GM19239 (cell line): ENCODE measurements around the gene RAB28.
"Not testable (repeated sequence)": the region's sequence is repeated elsewhere in the genome, so short reads cannot be mapped to it uniquely, and the experiment has no call there.

Experiments
- DNase-seq: peaks from one replicate; pipeline ENCODE4 v3.0.0; 2011; ENCODE audit warnings: low spot score; ENCODE audit not compliant: insufficient read length
- FAIRE-seq: peaks from 2 replicates; lab custom pipeline; 2011; peaks lifted over from hg19 to GRCh38; lab: Jason Lieb, UNC

The RAB28 gene

DNA sequence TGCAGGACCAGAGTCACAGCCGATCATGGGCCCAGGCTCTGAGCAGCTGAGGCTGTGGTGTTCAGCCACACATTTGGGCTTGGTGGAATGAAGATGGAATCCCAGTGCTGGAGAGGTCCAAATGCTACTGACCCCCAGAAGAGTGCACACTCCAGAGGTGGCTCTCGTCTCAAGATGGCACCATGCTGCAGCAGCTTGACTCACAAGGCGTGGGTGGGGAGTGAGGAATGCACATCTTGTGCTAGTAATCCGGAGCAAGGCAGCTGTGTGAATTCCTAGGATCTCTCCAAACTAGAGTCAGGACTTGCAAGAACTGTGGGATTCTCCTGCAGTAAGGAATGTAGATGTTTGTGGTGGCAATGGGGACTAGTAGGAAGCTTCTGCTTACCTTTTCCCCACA, 28.7 kb downstream of the RAB28 start:
- no peak for FAIRE-seq
- no peak for DNase-seq

DNA sequence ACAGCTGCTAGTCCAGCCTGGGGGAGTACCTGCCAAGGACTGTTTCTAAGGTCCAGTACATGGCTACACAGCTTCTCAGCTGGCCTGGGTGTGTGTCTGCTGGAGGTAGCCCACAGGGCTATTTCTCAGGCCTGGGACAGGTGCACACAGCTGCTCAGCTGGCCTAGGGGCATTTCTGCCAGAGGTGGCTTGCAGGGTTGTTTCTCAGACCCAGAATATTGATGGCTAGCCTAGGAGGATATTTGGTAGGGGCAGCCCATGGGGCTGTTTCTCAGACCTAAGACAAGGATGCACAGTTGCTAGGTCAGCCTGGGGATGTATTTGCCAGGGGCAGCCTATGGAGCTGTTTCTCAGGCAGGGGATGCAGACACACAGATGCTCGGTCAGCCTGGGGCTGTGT, 29.4 kb downstream of the RAB28 start:
- FAIRE-seq (no peak), DNase-seq (no peak)

DNA sequence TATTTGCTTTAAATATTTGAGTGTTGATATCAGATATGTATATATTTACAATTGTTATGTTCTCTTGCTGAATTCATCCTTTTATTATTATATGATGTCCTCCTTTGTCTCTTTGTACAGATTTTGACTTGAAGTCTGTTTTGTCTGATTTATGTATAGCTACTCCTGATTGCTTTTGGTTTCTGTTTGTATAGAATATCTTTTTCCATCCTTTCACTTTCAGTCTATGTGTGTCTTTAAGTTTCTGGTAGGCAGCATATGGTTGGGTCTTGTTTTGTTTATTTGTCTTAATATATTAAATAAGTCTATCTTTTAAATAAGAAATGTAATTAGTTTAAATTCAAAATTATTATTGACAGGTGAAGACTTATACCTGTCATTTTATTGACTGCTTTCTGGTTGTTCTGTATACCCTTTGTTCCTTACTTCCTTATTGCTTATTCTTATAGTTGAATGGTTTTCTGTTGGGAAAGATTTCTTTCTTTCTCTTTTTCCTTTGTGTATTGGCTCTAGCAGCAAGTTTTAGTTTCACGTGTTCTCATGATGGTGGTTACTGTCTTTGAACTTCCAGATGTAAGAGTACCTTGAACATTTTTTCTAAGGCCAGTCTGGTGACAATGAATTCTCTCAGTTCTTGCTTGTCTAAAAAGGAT, 31.1 kb downstream of the RAB28 start:
- FAIRE-seq (no peak), DNase-seq (no peak)

DNA sequence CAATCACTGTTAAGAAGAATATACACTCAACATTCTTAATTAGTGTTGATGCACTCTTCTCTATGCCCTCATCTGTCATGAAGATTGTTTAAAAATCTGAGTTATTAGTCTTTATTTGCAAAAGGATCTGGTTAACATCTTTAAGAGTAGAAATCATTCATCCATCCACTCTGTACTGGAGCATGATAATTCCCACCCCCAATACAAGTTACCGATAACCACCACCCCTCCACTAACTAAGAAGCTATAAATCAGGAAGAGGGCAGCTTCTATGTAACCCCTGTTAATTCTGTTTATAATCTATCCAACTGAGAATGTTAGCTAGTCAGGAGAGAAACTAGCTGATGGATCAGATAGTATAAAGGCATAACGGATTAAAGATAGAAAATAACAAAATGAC, 34.5 kb downstream of the RAB28 start:
- no peak for DNase-seq
- no peak for FAIRE-seq

DNA sequence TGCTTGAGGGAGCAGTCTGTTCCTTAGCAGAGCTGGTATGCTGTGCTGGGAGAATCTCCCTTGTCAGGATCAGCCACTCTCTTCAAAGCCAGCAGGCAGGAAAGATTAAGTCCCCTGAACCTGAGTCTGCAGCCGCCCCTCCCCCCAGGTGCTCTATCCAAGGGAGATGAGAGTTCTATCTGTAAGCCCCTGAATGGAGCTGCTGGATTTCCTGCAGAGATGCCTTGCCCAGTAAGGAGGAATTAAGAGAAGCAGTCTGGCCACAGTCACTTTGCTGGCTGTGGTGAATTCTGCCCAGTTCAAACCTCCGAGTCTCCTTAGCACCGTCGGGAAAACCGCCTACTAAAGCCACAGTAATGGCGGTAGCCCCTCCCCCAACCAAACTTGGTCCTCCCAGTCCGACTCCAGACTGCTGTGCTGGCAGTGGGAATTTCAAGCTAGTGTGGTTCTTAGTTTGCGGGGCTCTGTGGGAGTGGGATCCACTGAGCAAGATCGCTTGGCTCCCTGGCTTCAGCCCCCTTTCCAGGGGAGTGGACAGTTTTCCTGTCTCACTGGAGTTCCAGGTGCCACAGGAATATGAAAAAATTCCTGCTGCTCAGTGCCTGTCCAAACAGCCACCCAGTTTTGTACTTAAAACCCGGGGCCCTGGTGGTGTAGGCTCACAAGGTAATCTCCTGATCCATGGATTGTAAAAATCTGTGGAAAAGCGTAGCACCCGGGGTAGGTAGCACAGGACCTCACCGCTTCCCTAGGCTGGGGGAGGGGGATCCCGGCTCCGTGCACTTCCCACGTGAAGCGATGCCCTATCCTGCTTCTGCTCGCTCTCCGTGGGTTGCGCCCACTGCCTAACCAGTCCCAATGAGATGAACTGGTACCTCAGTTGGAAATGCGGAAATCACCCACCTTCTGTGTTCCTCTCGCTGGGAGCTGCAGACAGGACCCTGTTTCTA, 38.0 kb downstream of the RAB28 start:
- no peak for DNase-seq
- no peak for FAIRE-seq

DNA sequence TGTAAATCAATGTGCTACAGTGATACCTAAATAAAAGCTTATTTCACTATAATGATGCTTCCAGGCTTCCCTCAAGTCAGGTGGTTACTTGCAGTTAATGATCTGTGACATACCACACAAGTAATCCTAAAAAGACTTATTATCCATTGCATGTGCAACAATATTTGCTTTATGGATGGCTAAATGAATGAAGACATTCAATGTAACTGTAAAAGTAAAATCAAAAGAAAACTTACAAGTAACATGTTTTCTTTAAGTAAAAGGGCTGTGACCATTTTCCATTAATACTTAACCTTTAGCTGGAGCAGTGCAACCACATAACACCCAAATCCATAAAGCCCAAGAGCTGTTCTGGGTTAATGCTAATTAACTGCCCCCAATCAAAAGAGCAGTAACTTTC, 42.6 kb downstream of the RAB28 start:
- DNase-seq (no peak), FAIRE-seq (no peak)

DNA sequence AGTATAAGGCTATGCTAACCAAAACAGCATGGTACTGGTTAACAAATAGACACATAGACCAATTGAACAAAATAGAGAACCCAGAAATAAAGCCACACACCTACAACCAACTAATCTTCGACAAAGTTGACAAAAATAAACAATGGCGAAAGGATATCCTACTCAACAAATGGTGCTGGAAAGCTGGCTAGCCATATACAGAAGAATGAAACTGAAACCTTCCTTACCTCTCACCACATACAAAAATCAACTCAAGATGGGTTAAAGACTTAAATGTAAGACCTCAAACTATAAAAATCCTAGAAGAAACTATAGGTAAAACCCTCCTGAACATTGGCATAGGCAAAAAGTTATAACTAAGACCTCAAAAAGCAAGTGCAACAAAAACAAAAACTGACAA, 47.2 kb downstream of the RAB28 start:
- DNase-seq = no peak
- no peak for FAIRE-seq

DNA sequence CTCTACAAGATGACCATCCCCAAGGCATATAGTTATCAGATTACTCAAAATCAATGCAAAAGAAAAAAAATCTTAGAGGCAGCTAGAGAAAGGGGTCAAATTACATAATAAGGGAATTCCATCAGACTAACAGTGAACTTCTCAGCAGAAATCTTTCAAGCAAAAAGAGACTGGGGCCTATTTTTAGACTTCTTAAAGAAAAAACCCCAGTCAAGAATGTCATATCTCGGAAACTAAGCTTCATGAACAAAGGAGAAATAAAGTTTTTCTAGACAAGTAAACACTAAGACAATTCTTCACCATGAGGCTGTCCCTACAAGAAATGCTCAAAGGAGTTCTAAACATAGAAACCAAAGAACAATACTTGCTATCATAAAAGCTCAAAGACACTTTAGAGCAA, 51.7 kb downstream of the RAB28 start:
- FAIRE-seq (no peak), DNase-seq (no peak)

DNA sequence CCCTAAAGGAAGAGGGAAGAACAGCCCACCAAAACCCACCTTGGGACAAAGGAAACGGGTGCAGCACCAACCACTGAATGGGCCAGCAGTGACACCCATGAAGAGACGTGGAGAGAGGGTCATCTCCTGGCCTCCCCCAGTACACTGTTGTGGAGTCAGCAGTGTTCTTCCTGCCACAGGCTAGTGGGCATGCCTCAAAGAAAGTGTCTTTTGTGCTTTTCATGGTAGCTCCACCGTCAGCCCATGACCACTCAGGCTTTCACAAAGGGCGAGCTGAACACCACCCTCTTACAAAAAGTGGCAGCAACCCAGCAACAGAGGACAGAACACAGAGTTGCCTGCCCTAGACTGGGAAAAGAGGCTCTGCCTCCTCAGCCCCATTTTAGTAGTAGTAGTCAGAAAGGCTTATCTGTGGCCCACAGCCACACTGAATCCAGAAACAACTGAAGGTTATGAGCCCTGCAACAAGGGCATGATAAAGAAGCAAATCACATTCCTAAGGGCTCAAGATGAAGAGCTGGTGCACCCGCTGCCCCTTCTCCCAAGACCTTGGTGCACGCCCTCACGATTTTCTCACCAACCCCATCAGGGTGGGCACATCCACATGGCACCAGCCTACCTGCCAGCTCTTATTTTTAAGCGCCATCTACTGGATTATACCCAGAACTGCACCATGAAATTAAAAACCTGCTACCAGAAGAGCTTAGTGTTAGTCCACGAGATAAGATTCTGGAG, 53.1 kb downstream of the RAB28 start:
- no peak for DNase-seq
- no peak for FAIRE-seq

DNA sequence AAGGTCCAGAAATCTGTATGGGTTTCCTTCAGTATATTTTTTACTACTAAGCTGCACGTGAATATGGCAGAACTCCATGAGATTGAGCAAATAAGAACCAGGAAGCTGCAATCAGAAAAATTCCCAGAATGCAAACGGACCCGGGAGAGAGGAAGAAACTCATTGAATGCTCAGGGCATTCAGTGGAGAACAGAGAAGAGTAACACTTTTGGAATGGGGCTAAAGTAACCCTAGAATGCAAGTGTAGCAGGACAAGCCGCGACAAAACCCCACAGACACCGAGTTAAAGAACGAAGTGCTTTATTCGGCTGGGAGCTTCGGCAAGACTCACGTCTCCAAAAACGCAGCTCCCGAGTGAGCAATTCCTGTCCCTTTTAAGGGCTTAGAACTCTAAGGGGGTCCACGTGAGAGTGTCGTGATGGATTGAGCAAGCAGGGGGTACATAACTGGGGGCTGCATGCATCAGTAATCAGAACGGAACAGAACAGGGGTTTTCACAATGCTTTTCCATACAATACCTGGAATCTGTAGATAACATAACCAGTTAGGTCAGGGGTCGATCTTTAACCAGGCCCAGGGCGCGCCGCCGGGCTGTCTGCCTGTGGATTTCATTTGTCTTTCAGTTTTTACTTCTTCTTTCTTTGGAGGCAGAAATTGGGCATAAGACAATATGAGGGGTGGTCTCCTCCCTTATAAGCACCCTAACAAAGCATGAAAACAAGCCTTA, 56.4 kb downstream of the RAB28 start:
- DNase-seq (no peak), FAIRE-seq (no peak)

DNA sequence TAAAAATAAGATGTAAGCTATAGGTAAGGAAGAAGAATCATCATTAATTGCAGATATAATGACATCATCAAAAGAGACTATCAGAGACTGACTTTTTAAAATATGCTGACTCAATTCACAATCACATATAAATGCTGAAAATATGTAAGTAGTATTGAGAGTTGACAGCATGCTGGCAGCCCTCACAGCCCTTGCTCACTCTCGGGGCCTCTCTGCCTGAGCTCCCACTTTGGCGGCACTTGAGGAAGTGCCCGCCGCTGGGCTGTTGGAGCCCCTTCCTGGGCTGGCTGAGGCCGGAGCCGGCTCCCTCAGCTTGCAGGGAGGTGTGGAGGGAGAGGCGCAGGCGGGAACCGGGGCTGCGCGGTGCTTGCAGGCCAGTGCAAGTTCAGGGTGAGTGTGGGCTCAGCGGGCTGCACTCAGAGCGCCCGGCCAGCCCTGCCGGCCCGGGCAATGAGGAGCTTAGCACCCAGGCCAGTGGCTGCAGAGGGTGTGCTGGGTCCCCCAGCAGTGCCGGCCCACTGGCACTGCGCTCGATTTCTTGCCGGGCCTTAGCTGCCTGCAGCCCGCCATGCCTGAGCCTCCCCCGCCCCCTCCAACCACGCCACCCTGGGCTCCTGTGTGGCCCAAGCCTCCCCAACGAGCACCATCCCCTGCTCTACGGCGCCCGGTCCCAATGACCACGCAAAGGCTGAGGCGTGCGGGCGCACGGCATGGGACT, 68.9 kb downstream of the RAB28 start:
- DNase-seq (no peak), FAIRE-seq (no peak)

DNA sequence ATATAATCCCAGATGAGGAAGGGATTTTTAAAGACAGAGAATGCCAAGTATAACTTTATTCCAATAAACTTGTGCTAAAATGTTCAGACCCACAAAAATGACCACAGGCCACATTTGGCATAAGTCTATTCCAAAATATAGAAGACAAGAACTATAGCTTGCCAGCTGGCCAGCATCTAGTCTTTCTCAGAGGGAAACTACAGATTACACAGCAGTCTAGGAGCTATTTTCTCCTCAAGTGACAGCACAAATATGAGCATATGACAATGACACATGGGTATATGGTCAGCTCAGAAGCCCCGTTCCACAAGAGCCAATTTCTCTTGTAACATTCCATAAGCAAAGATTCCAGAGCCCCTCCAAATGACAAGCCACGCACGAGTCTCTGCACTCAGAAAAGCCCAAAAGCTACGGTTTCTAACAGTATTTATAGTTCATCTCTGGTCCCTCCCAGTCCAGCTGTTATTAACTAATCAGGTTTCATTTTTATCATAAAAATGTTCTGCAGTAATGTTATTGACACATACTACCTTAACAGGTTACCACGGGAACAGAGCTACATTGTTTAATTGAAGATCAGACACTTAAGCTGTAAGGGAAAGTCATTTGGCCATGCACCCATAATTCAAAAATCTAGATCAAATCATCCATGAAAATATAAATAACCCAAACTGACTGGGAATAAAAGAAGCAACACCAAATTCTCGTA, 70.3 kb downstream of the RAB28 start:
- no peak for DNase-seq
- FAIRE-seq = no peak

DNA sequence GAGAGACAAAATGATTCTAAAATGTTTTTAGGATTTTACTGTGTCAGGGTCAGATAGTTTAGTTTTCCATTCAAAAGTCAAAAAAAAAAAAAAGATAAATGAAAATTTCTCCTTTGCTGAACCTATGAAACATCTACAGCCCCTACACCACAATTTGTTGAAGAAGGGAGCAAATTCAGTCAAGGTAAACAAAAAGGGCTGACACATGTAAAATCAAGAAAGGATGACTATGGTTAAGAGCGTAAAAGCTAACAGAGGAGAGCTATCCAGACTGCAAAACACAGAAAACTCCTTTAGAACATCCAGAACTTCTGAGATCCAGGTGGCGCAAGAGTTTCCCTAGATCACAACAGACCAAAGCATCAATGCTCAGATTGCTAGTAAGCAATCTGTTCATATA, 72.2 kb downstream of the RAB28 start:
- FAIRE-seq = no peak

DNA sequence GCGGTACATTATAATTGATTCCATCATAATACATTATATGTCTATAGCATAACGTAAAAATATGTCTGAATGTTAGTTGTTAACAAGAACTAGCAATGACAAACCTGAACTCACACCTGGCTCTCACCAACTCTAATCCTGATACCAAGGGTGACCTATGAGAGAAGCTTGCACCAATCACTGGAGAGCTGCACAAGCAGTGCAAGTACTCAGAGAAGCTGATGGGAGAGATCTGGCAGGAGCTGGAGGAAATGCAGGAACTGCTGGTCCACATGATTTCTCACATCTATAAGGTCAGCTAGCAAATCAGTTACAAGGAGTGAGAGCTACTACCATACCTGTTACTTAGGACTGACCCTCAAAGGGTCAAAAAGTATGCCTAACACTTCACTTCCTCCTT, 74.8 kb downstream of the RAB28 start:
- no peak for DNase-seq
- FAIRE-seq = peak; percentile 59

More for the DNA sequence above, 72.2 kb downstream of the RAB28 start:
- no peak for DNase-seq

DNA sequence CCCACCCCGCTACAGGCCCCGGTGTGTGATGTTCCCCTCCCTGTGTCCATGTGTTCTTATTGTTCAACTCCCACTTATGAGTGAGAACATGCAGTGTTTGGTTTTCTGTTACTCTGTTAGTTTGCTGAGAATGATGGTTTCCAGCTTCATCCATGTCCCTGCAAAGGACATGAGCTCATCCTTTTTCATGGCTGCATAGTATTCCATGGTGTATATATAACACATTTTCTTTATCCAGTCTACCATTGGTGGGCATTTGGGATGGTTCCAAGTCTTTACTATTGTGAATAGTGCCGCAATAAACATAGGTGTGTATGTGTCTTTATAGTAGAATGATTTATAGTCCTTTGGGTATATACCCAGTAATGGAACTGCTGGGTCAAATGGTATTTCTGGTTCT, 78.0 kb downstream of the RAB28 start:
- not testable (repeated sequence) for FAIRE-seq

DNA sequence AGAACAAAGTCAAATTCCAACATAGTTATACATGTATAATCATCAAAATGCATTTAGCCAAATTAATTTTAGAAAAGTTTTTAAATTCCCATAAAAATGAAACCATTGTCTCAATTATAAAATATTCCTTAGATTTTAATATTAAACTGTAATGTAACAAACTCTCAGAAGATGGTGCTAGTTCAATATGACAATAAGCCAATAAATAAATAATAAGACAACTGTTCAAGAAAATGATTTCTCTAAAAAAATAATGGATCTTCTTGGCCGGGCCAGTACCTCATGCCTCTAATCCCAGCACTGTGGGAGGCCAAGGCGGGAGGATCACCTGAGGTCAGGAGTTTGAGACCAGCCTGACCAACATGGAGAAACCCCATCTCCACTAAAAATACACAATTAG, 80.3 kb downstream of the RAB28 start:
- DNase-seq (no peak), FAIRE-seq (no peak)

More for the DNA sequence above, 78.0 kb downstream of the RAB28 start:
- not testable (repeated sequence) for DNase-seq

DNA sequence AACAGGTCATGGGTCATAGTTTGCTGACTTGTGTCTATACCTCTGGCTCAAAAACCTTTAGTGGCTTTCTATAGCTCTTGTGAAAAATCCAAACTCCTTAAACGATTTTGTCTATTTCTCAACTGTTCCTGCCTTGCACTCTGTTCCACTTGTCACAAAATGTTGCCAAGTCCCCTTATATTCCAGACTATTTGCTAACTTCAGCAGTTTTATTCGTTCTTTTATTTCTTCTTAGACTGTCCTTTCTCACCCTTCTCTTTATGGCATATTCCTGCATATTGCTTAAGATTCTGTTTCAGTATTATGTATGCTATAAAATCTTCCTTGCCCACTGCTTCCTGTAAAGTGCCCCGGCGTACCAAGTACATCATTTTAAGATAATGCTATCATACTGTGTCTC, 80.8 kb downstream of the RAB28 start:
- DNase-seq (no peak), FAIRE-seq (no peak)

DNA sequence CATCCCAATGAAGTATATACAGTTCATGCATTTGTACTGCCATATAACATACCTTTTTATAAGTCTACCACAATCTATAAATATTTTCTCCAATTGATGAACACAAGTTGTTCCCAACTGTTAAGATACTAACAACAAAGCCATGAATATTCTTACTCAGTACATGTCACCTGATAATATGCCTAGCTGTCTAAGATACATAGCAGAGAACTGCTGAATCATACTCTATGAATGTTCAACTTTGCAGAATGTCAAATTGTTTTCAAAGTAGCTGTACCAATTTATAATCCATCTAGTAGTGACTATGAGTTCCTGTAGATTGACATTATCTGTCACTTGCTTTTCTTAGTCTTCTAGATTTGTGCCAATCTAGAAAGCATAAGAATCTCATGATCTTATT, 84.9 kb downstream of the RAB28 start:
- no peak for DNase-seq
- no peak for FAIRE-seq

DNA sequence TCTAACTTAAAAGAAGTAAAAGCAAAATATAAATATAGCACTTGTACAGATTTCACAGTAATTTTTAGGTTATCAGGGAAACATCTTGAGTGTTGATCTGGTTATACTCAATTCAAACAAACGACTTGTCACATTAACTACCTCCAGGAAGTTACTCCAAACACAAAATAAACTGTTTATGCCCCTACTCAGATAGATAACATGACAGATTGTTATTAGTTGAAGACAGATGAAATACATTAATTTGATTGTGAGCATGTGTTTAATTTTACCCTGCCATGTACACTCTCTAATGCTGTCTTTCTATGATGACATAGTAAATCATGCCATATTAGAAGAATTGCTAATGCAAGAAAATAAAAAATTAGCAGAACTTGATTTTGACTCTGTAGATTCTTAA, 88.0 kb downstream of the RAB28 start:
- DNase-seq (no peak), FAIRE-seq (no peak)
